Neutrophil (primary cell): ENCODE measurements around the gene HYAL1.

Source experiments
- H3K27ac ChIP-seq: fragments of 200-600 bp; sonication (generic); 2 replicates; pipeline ENCODE4 v1.5.1; 2016; ENCODE audit warnings: mild to moderate bottlenecking, moderate library complexity
- H3K27me3 ChIP-seq: fragments of 200-600 bp; sonication (generic); 2 replicates; pipeline ENCODE4 v1.6.0; 2016; ENCODE audit warnings: mild to moderate bottlenecking
- H3K36me3 ChIP-seq: fragments of 200-600 bp; sonication (generic); 2 replicates; pipeline ENCODE4 v1.5.1; 2017
- H3K4me1 ChIP-seq, 2 experiments: fragments of 200-600 bp in 1 of 2; sonication (generic) in 1 of 2; 1 replicate in 1 of 2; 2 replicates in 1 of 2; pipeline versions ENCODE4 v1.5.1 to v1.6.1; 2013 to 2016; ENCODE audit warnings: low read depth in 1 of 2, low read length in 1 of 2, mild to moderate bottlenecking in 1 of 2, moderate library complexity in 1 of 2; ENCODE audit not compliant: control insufficient read depth in 1 of 2, insufficient read depth in 1 of 2
- H3K4me3 ChIP-seq, 2 experiments: fragments of 200-600 bp in 1 of 2; sonication (generic) in 1 of 2; 1 replicate in 1 of 2; 2 replicates in 1 of 2; pipeline ENCODE4 v1.5.1; 2013 to 2016; ENCODE audit warnings: low read depth in 1 of 2, low read length in 1 of 2, mild to moderate bottlenecking in 1 of 2, moderate library complexity in 1 of 2
- H3K9me3 ChIP-seq: fragments of 200-600 bp; sonication (generic); 2 replicates; pipeline ENCODE4 v1.5.1; 2016
- TF ChIP-seq, protein P1 (sequence below): fragments of 200-600 bp; sonication (generic); IDR thresholded peaks from 2 replicates; pipeline ENCODE4 v1.5.1; 2016; ENCODE audit warnings: antibody characterized with exemption

Gene HYAL1

DNA sequence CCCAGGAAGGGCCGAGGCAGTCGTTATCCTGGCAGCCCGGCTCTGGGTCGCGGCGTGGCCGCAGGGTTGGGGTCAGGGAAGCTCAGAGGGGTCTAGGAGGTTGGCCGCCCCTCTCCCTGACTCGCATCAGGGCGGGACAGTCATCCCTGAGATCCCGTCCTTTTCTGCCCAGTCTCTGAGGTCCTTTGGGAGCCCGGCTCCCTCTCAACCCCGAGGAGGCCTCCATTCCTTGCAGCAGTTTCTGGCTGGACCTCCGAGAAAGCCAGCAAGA lies 18.7 kb upstream of the HYAL1 start:
- Histone ChIP-seq H3K36me3 (peaks cover 6% of the 10 kb centered on the region), H3K9me3 (no peaks in the 10 kb centered on the region), H3K27me3 (no peaks in the 10 kb centered on the region), H3K4me3 (peak overlapping the region; percentile 72 to 77), H3K27ac (peak overlapping the region; percentile 95), H3K4me1 (peaks cover 87 to 94% of the 10 kb centered on the region in 2 experiments)
- TF ChIP-seq, protein P1, sequence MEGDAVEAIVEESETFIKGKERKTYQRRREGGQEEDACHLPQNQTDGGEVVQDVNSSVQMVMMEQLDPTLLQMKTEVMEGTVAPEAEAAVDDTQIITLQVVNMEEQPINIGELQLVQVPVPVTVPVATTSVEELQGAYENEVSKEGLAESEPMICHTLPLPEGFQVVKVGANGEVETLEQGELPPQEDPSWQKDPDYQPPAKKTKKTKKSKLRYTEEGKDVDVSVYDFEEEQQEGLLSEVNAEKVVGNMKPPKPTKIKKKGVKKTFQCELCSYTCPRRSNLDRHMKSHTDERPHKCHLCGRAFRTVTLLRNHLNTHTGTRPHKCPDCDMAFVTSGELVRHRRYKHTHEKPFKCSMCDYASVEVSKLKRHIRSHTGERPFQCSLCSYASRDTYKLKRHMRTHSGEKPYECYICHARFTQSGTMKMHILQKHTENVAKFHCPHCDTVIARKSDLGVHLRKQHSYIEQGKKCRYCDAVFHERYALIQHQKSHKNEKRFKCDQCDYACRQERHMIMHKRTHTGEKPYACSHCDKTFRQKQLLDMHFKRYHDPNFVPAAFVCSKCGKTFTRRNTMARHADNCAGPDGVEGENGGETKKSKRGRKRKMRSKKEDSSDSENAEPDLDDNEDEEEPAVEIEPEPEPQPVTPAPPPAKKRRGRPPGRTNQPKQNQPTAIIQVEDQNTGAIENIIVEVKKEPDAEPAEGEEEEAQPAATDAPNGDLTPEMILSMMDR = no peak

- Histone ChIP-seq H3K27me3 (no peaks in the 10 kb centered on the region), H3K4me3 (peak overlapping the region; percentile 72 to 77), H3K36me3 (peaks cover 9% of the 10 kb centered on the region), H3K4me1 (peaks cover 82 to 95% of the 10 kb centered on the region in 2 experiments), H3K27ac (peak overlapping the region; percentile 95), H3K9me3 (no peaks in the 10 kb centered on the region)
- TF ChIP-seq, protein P1 = peak; percentile 78
Measured at GRCh38 chr3:50321336-50322114, 18.2 kb upstream of the HYAL1 start.

DNA sequence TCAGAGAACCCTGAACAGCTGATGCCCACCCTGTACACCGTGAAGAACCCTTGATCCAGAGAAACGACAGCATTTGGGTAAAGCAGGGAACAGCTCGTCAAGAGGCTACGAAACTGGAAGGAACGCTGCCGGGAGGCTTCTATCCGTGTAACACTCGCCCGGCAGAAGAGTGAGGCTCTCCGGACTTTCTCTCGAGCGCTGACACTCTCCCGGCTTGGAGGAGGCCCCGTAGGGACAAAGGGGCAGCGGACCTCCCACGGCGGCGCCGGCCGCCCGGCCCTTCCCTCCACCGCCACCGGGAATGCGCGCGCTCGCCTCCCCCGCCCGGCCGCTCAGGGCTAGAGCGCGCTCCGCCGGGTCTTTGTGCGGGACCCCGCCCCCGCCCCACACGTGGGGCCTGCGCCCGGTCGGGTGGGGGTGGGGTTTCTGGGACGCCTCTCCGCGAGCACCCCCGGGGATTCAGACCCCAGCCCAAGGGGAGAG lies 17.5 kb upstream of the HYAL1 start:
- no peaks in the 10 kb centered on the region for H3K27me3 ChIP-seq
- H3K27ac ChIP-seq = peak overlapping the region; percentile 95
- peaks cover 76 to 90% of the 10 kb centered on the region in 2 experiments for H3K4me1 ChIP-seq
- TF ChIP-seq, protein P1 = no peak
- H3K4me3 ChIP-seq = peak overlapping the region; percentile 72 to 77
- H3K36me3 ChIP-seq = peaks cover 9% of the 10 kb centered on the region
- H3K9me3 ChIP-seq = no peaks in the 10 kb centered on the region

DNA sequence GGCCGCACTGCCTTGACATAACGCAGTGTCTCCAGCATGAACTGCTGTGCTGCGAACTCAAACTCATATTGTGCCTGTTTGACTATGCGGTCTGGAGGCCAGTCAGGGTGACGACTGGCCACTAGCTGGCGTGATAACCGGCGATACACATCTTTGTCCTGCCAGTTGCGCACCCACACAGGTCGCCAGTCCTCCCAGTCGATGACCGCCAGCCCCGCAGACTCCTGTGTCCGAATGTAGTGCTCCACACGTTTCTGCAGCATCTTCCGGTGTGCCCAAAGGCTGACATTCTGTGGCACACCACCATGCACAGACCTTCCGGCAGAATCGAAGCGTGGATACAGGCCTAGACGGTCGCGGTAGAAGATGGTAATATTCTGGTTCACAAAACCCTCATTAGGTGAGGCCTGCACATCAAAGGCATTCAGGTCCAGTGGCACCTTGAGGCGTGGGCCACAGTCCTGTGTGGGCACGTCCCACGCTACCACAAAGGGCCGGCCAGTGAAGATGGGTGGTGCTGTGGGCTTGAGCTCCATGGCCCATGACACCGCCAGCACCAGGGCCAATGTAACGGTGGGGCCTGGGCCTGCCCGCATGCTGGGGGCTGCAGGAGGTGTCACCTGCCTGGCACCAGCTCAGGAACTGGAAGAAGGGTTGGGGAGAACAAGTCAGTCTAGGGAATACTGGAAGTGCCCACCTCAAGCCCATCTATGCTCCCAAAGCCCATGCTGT lies 16.7 kb upstream of the HYAL1 start:
- Histone ChIP-seq H3K36me3 (peaks cover 5% of the 10 kb centered on the region), H3K4me1 (peaks cover 68 to 82% of the 10 kb centered on the region in 2 experiments), H3K27me3 (no peaks in the 10 kb centered on the region), H3K9me3 (no peaks in the 10 kb centered on the region), H3K4me3 (peak overlapping the region; percentile 72 to 77), H3K27ac (peak overlapping the region; percentile 95)
- TF ChIP-seq, protein P1 = no peak

DNA sequence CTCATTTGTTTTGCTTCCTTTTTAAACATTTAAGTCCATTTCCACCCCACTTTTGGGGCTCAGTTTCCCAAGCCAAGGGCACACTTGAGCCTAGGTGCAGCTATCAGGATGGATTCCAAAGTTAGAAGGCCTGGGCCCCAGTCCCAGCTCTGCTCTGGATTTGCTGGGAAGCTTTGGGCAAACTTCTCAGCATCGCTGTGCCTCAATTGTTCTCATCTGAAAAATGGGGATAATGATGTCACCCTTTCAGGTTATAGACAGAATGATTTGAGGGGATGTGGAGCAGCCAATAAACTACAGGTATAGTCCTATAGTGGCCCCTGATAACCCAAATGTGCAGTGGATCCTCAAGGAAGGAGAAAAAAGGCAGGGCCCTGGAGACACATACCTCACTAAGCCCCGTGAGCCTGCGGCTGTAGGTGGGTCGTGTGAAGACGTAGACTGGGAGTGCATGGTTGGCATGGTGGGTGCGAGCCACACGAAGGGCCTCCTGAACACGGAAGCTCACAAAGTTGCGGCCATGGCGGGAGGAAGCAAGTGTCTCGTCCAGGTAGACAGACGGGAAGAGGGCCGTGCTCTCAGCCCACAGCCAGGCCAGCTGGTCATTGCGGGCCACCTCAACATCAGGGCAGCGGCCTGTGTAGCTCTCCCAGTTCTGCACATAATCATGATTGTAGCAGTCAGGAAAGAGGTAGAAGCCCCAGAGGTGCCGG lies 16.0 kb upstream of the HYAL1 start:
- Histone ChIP-seq H3K27ac (peak overlapping the region; percentile 86), H3K9me3 (no peaks in the 10 kb centered on the region), H3K36me3 (peaks cover 5% of the 10 kb centered on the region), H3K4me1 (peaks cover 60 to 75% of the 10 kb centered on the region in 2 experiments), H3K4me3 (peak overlapping the region; percentile 23 to 77), H3K27me3 (no peaks in the 10 kb centered on the region)
- TF ChIP-seq, protein P1 = no peak
